HEK293T (cell line): ENCODE results near the gene BAMBI.

Source experiments
- BHLHE40 ChIP-seq: fragments of 450-650 bp; IDR thresholded peaks from 2 replicates; pipeline ENCODE4 v1.6.1; 2016; ENCODE audit warnings: mild to moderate bottlenecking, moderate library complexity, borderline replicate concordance
- ELF4 ChIP-seq: fragments of 450-650 bp; IDR thresholded peaks from 2 replicates; pipeline ENCODE4 v1.6.1; 2017; ENCODE audit warnings: antibody characterized with exemption
- FOXA1 ChIP-seq: fragments of 450-650 bp; IDR thresholded peaks from 2 replicates; pipeline ENCODE4 v1.6.1; 2016; ENCODE audit warnings: mild to moderate bottlenecking
- FOXM1 ChIP-seq: fragments of 450-650 bp; IDR thresholded peaks from 2 replicates; pipeline ENCODE4 v1.6.1; 2017; ENCODE audit warnings: mild to moderate bottlenecking, borderline replicate concordance
- L3MBTL2 ChIP-seq: fragments of 450-650 bp; conservative IDR thresholded peaks from 2 replicates; pipeline ENCODE4 v1.6.1; 2016; ENCODE audit warnings: mild to moderate bottlenecking
- NFRKB ChIP-seq: fragments of 450-650 bp; IDR thresholded peaks from 2 replicates; pipeline ENCODE4 v1.6.1; 2016; ENCODE audit warnings: mild to moderate bottlenecking, moderate library complexity
- SP1 ChIP-seq: fragments of 450-650 bp; IDR thresholded peaks from 2 replicates; pipeline ENCODE4 v1.6.1; 2017
- SUZ12 ChIP-seq: fragments of 450-650 bp; IDR thresholded peaks from 2 replicates; pipeline ENCODE4 v1.6.1; 2016; ENCODE audit warnings: mild to moderate bottlenecking
- ZNF384 ChIP-seq: fragments of 450-650 bp; IDR thresholded peaks from 2 replicates; pipeline ENCODE4 v1.6.1; 2016
- TF ChIP-seq, protein P1 (sequence below): fragments of 450-650 bp; IDR thresholded peaks from 2 replicates; pipeline ENCODE4 v1.6.1; 2016

DNA sequence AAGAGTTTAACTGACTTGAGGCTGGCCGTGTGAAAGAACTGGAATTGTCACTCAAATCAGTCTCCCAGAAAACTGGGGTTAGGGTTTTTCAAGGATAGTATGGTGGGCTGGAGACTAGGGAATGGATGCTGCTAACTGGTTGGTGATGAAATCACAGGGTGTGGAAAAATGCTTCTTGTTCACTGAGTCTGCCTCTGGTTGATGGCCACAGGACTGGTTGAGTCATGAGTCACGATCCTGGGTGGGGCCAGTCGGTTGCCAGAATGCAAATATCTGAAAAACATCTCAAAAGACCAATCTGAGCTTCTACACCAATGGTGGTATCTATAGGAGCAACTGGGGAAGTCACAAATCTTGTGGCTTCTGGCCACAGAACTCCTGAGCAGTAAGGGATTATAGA lies 16.3 kb upstream of the BAMBI start:
- TF ChIP-seq ELF4 (no peak), SP1 (no peak), BHLHE40 (no peak), FOXA1 (no peak), NFRKB (no peak), L3MBTL2 (no peak), ZNF384 (no peak), SUZ12 (no peak), FOXM1 (no peak)
- TF ChIP-seq, protein P1, sequence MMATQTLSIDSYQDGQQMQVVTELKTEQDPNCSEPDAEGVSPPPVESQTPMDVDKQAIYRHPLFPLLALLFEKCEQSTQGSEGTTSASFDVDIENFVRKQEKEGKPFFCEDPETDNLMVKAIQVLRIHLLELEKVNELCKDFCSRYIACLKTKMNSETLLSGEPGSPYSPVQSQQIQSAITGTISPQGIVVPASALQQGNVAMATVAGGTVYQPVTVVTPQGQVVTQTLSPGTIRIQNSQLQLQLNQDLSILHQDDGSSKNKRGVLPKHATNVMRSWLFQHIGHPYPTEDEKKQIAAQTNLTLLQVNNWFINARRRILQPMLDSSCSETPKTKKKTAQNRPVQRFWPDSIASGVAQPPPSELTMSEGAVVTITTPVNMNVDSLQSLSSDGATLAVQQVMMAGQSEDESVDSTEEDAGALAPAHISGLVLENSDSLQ = no peak
